ENCODE data around the gene MLXIPL.
"Not testable (repeated sequence)": the region's sequence is repeated elsewhere in the genome, so short reads cannot be mapped to it uniquely, and the experiment has no call there.

The MLXIPL gene, protein sequence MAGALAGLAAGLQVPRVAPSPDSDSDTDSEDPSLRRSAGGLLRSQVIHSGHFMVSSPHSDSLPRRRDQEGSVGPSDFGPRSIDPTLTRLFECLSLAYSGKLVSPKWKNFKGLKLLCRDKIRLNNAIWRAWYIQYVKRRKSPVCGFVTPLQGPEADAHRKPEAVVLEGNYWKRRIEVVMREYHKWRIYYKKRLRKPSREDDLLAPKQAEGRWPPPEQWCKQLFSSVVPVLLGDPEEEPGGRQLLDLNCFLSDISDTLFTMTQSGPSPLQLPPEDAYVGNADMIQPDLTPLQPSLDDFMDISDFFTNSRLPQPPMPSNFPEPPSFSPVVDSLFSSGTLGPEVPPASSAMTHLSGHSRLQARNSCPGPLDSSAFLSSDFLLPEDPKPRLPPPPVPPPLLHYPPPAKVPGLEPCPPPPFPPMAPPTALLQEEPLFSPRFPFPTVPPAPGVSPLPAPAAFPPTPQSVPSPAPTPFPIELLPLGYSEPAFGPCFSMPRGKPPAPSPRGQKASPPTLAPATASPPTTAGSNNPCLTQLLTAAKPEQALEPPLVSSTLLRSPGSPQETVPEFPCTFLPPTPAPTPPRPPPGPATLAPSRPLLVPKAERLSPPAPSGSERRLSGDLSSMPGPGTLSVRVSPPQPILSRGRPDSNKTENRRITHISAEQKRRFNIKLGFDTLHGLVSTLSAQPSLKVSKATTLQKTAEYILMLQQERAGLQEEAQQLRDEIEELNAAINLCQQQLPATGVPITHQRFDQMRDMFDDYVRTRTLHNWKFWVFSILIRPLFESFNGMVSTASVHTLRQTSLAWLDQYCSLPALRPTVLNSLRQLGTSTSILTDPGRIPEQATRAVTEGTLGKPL

DNA sequence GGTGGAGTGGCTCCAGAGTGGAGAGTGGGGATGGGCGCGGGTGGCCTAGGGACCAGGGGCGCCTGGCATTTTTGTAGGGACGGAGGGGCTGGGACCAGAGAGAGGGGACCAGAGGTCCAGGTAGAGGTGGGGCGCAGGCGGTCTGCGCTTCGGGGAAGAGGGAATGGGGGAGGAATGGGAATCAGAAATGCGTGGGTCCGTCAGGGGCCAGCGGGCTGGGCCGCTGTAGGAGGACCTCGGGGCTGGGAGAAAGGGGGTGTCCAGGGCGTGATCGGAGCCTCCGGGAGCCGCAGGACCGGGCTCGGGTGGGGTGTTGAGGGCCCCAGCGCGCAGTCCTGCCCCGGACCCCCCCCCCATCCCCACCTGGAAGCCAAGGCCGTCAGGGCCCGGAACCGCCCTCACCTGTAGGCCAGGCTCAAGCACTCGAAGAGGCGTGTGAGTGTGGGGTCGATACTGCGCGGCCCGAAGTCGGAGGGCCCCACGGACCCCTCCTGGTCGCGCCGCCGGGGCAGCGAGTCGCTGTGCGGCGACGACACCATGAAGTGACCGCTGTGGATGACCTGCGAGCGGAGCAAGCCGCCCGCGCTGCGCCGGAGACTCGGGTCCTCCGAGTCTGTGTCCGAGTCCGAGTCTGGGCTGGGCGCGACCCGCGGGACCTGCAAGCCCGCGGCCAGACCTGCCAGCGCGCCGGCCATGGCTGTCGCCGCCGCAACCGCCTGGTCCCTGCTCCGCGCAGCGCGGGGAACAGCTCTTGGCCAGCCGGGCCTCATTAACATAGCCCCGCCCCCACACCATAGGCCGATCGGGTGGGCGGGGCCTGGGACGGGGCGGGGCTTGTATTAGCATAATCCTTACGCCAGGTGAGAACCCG lies at the start of gene MLXIPL:
MLXIPL (minus strand) TSS at position 725 of the 871 bp plus-strand sequence; CDS start at position 695, 30 bp downstream.
- DNase-seq, result peak; percentile 54

DNA sequence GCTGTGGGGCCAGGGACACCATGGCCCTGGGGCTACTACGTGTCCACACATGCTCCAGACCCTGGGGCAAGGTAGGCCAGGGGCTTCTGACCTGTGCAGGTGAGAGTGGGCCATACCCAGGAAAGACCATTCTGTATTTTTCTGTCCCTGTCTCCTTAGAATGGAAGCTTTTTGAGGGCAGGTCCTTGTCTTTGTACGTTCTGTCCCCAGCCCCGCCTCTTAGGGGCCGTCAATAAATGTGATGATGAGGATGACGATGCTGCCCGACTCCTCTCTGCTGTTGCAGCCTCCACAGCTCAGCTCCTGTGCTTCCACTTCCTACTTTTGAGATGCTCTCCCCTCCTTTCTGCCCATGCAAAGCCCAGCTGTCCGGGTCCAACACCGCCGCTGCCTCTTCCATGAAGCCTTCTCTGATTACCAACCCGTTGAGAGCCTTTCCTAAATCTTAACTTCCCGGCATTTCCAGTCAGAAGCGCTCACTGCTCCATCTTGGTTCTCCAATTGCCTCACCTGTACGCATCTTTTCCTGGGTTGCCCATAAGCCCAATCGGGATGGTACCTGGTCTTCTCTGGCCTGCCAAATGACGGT lies 47.6 kb upstream of the MLXIPL start:
- DNase-seq, result no peak

DNA sequence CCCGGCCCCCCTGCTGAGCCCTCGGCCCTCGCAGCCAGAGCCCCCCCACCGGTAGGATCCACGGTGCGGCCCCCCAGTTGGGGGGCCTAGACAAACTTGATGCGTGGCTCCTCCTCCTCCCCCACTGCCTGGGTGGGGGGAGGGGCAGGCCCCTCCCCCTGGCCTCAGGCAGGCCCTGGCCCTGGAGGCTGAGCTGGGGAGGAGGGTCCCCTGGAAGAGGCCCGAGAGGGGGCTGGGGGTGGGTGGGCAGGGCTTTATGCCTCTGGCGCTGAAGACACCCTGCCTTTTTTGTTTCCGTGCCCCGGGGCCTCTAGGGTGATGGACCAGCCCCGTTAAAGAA lies 47.0 kb upstream of the MLXIPL start:
- DNase-seq, result no peak

DNA sequence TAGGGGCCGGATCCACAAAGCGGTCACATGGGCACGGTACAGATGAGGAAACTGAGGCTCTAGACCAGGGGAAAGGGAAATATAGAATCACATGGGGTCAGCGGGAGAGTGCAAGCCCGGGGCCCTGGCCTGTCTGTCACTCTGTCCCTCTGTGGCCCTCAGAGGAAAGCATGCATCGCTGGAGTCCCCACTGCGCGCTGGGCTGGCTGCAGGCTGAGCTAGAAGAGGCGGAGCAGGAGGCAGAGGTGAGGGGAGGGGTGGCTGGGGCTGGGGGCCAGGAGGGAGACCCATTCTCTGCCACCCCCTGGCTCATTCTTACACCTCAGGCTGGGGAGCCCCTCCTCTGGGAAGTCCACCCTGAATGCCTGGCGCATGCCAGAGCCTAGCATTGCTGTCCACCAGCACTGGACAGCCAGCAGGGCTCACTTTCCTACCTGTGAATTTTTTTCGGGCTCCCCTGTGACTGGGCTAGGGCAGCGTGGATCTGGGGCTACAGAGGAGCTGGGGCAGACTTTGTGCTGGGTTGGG lies 45.6 kb upstream of the MLXIPL start:
- DNase-seq, result no peak

DNA sequence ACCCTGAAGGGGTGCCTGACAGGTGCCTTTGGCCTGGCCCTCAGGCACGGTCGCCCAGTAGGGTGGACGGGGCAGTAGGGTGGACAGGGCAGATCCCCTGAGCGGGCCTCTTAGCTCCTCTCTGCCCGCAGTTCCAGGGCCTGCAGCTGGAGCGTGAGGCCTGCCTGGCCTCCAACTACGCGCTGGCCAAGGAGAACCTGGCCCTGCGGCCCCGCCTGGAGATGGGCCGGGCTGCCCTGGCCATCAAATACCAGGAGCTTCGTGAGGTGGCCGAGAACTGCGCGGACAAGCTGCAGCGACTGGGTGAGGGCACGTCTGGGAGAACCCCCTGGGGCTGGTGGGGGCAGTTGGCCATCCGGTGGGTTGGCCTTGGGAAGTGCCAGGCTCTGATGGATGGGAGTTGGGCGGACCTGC lies 45.0 kb upstream of the MLXIPL start:
- DNase-seq, result no peak

DNA sequence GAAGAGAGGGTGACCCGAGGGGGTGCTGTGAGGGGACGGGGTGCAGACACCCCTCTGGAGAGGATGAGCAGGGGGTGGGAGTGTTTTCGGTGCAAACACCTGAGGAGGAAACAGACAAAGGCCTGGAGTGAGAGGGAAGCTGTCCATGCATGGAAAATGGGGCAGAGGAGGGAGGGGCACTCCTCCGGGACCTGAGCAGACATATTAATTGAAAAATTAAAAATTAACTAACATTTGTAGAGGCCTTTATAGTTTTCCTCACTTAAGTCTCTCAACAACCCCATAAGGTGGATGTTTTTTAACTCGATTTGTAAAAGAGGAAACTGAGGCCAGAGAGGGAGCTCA lies 44.5 kb upstream of the MLXIPL start:
- no peak for DNase-seq

DNA sequence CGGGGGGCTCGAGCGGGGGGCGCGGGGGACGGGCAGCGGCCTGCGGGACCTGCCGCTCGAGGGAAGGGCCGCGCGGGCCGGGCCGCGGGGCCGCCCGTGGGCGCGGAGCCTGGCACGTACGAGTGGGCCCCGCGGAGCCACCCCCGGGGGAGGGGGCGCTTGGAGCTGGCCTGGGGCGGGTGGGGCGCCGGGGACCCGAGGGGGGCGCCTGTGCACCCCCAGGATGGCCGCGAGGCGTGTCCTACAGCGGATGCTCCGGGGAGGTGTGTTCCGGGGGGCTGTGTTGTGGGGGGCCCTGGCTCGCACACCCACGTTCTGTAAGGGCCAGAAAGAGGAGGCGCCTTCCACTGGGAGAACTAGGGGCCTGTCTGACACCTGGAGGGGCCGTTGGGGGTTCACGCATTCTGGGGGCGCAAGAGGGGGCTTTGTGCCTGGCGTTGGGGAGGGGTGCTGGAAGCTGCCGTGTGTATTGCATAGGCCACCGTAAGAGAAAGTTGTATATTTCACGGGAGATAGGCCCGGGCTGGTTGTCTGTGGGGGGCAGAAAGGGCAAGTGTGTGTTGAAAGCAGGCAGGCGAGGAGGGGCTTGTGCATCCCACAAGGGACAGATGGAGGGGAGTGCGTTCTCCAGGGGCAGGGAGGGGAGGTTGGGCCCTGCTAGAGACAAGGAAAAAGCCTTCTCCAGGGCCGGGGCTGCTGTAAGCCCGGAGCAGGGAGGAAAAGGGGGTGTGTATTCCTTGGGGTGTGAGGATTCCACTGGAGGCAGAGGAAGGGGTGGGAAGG lies 44.0 kb upstream of the MLXIPL start:
- DNase-seq, result no peak

DNA sequence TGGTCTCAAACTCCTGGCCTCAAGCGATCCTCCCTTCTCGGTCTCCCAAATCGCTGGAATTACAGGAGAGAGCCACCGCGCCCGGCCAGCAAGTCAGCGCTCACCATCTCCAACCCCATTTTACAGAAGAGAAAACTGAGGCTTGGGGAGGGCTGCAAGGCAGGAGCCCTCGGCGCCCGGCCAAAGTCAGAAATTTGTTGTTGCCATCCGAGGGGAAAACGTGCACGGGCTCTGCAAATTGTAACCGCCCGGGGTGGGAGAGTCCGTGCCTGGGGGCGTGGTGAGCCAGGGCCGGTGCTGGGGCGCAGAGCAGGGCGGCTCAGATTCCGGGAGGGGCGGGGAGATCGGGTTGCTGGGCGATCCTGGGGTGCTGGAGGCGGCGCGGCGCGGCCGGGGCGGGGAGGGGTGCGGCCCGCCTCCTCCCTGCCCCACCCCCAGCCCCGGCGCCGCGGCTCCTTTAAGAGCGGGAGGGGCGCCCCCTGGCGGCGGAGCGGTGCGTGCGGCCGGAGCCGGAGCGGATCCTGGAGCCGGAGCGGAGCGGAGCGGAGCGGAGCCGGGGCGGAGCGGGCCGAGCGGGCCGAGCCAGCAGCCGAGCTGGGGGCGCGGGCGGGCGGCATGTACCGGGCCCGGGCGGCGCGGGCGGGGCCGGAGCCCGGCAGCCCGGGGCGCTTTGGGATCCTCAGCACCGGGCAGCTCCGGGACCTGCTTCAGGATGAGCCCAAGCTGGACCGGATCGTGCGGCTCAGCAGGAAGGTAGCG lies 43.2 kb upstream of the MLXIPL start, which contains the start of gene VPS37D:
VPS37D (plus strand) TSS at position 488 of the 759 bp plus-strand sequence; CDS start at position 616, 128 bp downstream.
- DNase-seq, result peak; percentile 91

DNA sequence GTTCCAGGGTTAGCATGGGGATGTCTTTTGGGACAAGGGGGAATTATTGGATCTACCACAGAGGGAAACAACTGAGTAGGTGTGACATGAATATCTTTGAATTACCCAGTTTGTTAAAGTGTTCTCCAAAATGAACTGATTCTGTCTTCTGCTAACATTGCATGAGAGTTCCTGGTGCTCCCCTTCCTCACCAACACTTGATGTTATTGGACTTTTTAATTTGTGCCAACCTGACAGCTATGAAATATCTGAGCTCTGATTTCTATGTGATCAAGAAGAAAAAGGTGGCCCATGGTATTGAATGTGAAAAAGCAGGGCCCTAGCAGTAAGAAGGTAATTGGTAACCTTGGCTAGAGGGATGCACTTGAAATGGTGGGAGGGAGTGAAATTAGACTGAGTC lies 38.7 kb upstream of the MLXIPL start:
- no peak for DNase-seq

DNA sequence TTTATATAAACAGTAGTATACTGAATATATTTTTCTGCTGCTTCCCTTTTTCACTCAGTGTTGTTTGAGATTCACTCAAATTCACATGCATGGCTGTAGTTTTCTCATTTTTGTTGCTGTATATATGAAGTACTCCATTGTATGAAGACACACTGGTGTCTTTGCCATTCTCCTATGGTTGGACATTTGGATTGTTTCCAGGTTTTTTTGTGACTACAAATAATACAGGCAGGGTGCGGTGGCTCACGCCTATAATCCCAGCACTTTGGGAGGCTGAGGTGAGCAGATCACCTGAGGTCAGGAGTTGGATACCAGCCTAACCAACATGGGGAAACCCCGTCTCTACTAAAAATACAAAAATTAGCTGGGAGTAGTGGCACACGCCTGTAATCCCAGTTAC lies 36.3 kb upstream of the MLXIPL start:
- not testable (repeated sequence) for DNase-seq

DNA sequence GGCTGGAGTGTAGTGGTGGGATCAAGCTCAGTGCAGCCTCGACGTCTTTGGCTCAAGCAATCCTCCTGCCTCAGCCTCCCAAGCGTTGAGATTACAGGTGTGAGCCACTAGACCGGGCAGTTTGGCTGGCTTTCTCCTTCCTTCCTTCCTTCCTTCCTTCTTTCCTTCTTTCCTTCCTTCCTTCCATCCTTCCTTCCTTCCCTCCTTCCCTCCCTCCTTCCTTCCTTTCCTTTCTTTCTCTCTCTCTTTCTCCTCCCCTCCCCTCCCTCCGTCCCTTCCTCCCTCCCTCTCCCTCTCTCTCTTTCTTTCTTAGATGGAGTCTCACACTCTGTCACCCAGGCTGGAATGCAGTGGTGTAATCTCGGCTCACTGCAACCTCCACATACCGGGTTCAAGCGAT lies 35.7 kb upstream of the MLXIPL start:
- no peak for DNase-seq

DNA sequence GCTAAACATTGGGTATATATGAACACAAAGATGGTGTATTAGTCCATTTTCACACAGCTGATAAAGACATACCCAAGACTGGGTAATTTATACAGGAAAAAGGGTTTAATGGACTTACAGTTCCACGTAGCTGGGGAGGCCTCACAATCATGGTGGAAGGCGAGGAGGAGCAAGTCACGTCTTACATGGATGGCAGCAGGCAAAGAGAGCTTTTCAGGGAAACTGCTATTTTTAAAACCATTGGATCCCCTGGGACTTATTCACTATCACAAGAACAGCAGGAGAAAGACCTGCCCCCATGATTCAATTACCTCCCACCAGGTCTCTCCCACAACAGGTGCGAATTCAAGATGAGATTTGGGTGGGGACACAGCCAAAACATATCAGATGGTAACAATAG lies 31.0 kb upstream of the MLXIPL start:
- DNase-seq, result not testable (repeated sequence)

DNA sequence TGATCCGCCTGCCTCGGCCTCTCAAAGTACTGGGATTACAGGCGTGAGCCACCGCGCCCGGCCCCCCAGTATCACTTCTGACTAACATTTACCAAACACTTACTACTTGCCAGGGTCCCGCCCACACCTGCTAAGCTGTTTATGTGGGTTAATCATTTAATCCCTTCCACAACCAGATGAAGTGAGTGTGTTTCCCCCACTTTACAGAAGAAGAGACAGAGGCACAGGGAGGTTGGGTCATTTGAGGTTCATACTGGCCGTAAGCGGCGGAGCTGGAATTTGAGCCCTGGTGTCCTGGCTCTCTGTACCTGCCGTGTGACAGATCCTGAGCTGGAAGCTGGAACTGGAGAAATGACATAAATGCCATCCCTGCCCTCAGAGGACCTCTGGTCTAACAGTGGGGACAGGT lies 28.2 kb upstream of the MLXIPL start:
- DNase-seq, result no peak

DNA sequence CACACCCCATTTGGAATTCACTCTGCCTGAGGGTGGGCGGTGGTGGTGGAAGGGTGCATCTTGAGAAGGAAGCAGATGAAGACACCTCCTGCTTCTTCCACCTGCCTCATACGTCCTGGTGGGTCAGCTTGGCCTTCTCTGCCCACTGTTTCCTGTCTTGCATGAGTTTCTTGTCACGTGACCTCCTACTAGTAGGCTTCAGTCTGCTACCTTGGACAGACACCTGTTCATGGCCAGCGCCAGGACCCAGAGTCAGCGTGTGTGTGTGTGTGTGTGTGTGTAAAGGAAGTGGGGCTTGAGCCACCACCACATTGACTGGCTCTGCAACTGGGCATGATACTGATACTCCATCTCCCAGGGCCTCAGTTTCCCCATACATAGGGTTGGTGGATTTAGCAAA lies 26.2 kb upstream of the MLXIPL start:
- no peak for DNase-seq

DNA sequence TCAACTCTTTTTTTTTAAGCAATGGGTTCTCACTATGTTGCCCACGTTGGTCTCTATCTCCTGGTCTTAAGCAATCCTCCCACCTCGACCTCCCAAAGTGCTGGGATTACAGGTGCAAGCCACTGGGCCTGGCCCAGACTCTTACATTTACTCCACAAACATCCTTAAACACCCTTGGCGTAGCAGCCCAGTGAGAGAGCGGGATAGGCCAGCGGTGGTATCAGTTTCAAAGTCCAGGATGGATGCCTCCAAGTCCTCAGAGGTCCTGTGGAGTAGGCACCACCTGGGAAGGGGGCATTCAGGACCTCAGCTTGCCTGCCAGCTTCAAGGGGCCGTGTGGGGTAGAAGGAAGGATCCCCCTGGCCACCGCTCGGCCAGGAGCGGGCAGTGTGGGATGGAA lies 25.3 kb upstream of the MLXIPL start:
- no peak for DNase-seq

DNA sequence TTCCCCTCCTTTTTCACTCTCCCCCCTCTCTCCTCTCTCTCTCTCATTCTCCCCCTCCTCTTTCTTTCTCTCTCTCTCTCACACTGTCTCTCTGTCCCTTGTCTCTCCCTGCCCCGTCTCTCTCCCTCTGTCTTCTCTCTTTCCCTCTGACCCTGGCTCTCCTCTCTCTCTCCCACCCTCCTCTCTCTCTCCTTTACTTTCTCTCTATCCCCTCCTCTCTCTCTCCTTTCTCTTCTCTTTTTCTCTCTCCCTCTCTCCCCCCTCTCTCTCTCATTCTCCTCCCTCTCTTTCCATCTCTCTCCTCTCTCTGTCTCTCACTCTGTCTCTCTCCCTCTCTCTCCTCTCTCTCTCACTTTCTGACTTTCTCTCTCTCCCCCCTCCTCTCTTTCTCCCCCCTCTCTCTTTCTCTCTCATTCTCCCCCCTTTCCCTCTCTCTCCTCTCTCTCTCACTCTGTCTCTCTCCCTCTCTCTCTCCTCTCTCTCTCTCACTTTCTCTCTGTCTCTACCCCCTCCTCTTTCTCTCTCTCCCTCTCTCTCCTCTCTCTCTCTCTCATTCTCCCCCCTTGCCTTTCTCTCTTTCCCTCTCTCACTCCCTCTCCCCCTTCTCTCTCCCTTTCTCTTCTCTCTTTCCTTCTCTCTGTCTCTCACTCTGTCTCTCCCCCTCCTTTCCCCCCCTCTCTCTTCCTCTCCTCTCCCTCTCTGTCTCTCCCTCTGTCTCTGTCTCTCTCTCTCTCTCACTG lies 24.4 kb upstream of the MLXIPL start:
- no peak for DNase-seq

DNA sequence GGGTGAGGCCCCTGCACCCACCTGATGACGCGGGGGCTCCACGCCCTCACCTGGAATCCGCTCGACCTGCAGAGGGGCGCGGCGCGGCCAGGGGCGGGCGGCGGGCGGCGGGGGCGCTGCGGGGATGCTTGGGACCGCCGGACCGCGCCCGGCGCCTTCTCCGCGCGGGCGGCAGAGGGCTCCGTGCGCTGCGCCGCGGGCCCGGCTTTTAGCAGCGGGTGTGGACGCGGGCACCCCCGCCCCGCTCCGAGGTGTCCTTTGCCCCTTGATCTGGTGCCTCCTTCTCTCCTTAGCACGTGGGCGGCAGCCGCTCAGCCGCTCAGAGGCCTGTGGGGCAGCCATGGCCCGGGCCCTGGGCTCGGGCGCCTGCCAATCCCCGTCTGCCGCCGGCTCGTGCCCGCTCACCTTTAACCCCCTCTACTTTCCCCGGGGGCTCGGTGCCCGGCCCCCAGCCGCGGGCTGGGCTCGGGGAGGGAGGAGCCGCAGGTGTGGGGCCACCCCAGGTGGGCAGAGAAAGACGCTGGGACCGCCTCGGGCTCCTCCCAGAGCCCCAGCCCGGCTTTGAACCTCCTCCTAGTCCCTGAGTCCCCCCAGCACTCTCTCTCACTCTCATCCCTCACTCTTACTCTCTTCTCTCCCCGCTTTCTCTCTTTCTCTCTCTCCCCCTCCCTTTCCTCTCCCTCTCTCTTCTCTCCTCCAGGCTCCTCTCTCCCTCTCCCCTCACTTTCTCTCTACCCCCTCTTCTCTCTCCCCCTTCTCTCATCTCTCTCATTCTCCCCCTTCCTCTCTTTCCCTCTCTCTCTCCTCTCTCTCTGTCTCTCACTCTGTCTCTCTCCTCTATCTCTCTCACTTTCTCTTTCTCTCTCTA lies 23.6 kb upstream of the MLXIPL start:
- DNase-seq, result peak; percentile 28

DNA sequence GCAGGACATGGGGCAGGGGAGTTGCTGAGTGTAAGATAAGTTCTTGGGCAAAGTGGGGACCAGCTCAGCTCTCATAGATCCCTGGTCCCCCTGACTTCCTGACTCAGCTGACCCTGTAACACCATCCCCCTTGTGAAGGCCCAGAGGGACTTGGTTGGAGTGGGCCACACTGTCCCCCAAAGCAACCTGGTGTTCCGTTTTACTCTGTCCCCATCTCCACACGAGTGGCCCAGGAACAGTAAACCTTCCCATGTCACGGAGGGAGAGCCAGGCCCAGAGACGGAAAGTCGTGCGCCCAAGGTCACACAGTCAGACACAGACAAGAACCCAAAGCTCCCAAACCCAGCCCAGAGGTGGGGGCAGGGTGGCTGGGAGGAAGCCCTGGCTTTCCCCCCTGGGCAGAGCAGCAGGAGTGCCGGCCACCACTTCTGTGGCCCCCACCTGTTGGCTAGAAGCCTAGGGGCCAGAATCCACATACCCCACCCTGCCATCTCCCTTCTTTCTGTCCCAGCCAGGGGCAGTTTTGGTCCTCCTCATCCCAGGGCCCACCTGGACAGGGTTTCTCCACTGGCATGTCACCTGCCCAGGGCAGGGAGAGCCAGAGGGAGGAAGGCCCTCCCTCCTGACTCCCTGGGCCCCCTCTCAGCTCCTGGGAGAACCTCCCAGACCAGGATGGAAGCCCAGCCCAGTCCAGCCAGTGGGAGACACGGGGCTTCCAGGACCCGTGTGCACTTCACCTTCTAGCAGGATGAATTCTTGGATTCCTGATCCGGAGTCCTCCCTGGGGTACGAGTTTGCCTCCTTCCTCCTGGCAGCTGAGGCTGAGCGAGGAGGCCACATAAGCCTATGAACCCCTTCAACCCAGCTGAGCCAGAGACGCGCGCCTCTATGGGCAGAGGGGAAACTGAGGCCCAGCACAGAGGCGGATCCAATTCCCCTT lies 22.7 kb upstream of the MLXIPL start:
- DNase-seq, result no peak

Data from stimulated activated CD4-positive, alpha-beta T cell treated with anti-CD3 and anti-CD28 coated beads, Interleukin-4, amount 100 ng/mL, for 24 hours (primary cell).